ENCODE measurements around the gene LTB4R2. TPM values are rescaled to one million over a fixed set of nuclear protein-coding genes. Genes with fewer than 3 reads are reported as not detected.
A peak's percentile ranks its signal among the peaks of the same experiment; 100 is the strongest.

The LTB4R2 gene
- total RNA-seq, 6 experiments from 2014 or later = 2.2 to 3.0 (median 2.3) TPM

GRCh38 chr14:24335461-24336171, 25.7 kb downstream of the LTB4R2 start:
- Mint-ChIP-seq H3K9me3 (no peaks in the 10 kb centered on the region), H3K4me3 (peak overlapping the region; percentile 41; the same call in 1 of the 2 replicates), H3K27me3 (ENCODE audit: insufficient read depth) (peaks cover 49% of the 10 kb centered on the region), H3K4me1 (ENCODE audit: low read depth) (peaks cover 18% of the 10 kb centered on the region), H3K27ac (no peak overlapping the region), H3K36me3 (ENCODE audit: low read depth) (no peaks in the 10 kb centered on the region)
- no peak for DNase-seq
- TF ChIP-seq CTCF (IDR thresholded peaks at IDR 0.05) = no peak

- H3K9me3 Mint-ChIP-seq = no peaks in the 10 kb centered on the region
- DNase-seq = no peak
- no peak for TF ChIP-seq CTCF (IDR thresholded peaks at IDR 0.05)
- H3K27ac Mint-ChIP-seq = no peak overlapping the region
- H3K36me3 Mint-ChIP-seq (ENCODE audit: low read depth) = no peaks in the 10 kb centered on the region
- no peak overlapping the region for H3K4me3 Mint-ChIP-seq
- H3K27me3 Mint-ChIP-seq (ENCODE audit: insufficient read depth) = peaks cover 55% of the 10 kb centered on the region
- peaks cover 13% of the 10 kb centered on the region for H3K4me1 Mint-ChIP-seq (ENCODE audit: low read depth)
Measured at GRCh38 chr14:24337144-24337823, 27.3 kb downstream of the LTB4R2 start.

- TF ChIP-seq CTCF (IDR thresholded peaks at IDR 0.05) = no peak
- peaks cover 55% of the 10 kb centered on the region for H3K27me3 Mint-ChIP-seq (ENCODE audit: insufficient read depth)
- no peak for DNase-seq
- H3K4me3 Mint-ChIP-seq = no peak overlapping the region
- H3K27ac Mint-ChIP-seq = no peak overlapping the region
- peaks cover 11% of the 10 kb centered on the region; the same call in 1 of the 2 replicates for H3K4me1 Mint-ChIP-seq (ENCODE audit: low read depth)
- H3K36me3 Mint-ChIP-seq (ENCODE audit: low read depth) = no peaks in the 10 kb centered on the region
- no peaks in the 10 kb centered on the region for H3K9me3 Mint-ChIP-seq
Measured at GRCh38 chr14:24337824-24338175, 27.9 kb downstream of the LTB4R2 start.

GRCh38 chr14:24338843-24339242, 28.9 kb downstream of the LTB4R2 start:
- H3K36me3 Mint-ChIP-seq (ENCODE audit: low read depth) = no peaks in the 10 kb centered on the region
- H3K27ac Mint-ChIP-seq = no peak overlapping the region
- no peak for DNase-seq
- TF ChIP-seq CTCF (IDR thresholded peaks at IDR 0.05) = no peak
- no peak overlapping the region for H3K4me3 Mint-ChIP-seq
- peaks cover 55% of the 10 kb centered on the region for H3K27me3 Mint-ChIP-seq (ENCODE audit: insufficient read depth)
- H3K9me3 Mint-ChIP-seq = no peaks in the 10 kb centered on the region
- peaks cover 11% of the 10 kb centered on the region; the same call in 1 of the 2 replicates for H3K4me1 Mint-ChIP-seq (ENCODE audit: low read depth)

- DNase-seq = no peak
- Mint-ChIP-seq H3K36me3 (ENCODE audit: low read depth) (no peaks in the 10 kb centered on the region), H3K27ac (no peak within 1 kb of the TSS), H3K9me3 (no peaks in the 10 kb centered on the region), H3K27me3 (ENCODE audit: insufficient read depth) (peaks cover 52% of the 10 kb centered on the region), H3K4me1 (ENCODE audit: low read depth) (peaks cover 5% of the 10 kb centered on the region; the same call in 1 of the 2 replicates), H3K4me3 (no peak within 1 kb of the TSS)
- TF ChIP-seq CTCF (IDR thresholded peaks at IDR 0.05) = no peak
Measured at GRCh38 chr14:24339284-24340151, 29.6 kb downstream of the LTB4R2 start, which contains the start of gene RIPK3. Gene RIPK3, minus strand, starts transcription at chr14:24339991. Its CDS starts 165 bp downstream, at chr14:24339826.
